ENCODE measurements around the gene GRHL1.
"Not testable (repeated sequence)": the region's sequence is repeated elsewhere in the genome, so short reads cannot be mapped to it uniquely, and the experiment has no call there.

GRHL1 gene

DNA sequence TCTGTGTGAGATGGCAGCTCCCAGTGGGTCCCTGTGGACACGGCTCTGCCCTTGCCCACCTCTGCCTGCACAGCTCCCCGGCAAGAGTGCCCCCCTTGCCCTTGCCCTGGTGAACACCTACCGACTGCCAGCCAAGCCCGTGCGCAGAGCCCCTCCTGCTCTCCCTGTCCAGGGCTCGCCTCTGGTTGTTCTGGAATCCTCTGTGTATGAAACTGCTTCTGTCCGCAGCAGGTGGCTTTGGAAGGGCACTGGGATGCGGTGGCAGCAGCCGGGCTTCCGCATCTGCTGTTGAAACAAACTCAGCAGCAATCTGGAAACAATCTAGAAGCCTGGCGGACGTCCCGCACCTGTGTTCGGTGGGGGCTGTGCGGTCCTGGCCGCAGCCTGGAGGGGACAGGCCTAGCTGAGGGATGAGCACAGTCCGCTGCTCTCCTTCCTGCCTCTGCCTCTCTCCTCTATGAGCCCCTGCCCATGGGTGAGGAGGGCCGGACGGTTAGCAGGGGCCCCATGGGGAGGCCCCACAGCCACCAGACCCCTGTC, 57.8 kb downstream of the GRHL1 start:
- DNase-seq (ENCODE audit: low read depth in 3 of 3, low spot score in 1 of 3): no peak

DNA sequence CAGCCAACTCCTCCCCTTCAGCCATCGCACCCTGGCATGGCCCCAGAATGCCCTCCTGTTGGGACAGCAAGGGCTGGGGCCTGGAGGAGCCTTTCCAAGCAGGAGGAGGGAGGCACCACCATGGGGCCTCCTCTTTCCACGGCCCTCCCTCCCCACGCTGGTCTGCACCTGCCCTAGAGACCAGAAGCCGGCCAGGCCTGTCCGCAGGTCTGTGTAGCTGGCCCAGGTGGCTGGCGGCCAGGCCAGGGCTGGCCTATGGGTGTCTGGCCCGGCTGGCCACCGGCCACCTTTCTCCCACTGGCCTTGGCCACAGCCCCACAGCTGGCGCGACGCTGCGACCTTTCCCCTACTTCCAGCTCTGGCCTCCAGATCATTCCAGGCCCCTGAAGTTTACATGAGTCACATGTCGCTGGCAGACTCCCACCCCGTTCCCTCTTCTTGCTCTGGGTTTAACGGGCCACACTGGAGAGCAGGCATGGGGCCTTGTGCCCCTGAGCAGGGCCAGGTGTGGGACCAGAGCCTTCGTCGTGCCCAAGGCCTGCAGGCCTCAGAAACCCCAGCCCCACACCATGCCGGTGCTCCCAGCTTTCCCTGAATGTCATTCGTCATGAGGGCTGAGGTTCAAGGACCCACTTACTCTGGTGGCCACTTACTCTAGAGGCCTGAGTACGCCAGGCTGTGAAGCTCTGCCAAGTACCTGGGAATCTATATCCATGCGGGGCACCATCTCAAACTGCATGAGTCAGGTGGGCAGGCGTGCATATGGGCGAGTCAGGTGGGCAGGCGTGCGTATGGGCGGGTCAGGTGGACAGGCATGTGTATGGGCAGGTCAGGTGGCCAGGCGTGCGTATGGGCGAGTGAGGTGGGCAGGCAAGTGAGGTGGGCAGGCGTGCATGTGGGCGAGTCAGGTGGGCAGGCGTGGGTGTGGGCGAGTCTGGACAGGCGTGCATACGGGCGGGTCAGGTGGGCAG, 58.6 kb downstream of the GRHL1 start:
- no peak for DNase-seq (ENCODE audit: low read depth in 3 of 3, low spot score in 1 of 3)

DNA sequence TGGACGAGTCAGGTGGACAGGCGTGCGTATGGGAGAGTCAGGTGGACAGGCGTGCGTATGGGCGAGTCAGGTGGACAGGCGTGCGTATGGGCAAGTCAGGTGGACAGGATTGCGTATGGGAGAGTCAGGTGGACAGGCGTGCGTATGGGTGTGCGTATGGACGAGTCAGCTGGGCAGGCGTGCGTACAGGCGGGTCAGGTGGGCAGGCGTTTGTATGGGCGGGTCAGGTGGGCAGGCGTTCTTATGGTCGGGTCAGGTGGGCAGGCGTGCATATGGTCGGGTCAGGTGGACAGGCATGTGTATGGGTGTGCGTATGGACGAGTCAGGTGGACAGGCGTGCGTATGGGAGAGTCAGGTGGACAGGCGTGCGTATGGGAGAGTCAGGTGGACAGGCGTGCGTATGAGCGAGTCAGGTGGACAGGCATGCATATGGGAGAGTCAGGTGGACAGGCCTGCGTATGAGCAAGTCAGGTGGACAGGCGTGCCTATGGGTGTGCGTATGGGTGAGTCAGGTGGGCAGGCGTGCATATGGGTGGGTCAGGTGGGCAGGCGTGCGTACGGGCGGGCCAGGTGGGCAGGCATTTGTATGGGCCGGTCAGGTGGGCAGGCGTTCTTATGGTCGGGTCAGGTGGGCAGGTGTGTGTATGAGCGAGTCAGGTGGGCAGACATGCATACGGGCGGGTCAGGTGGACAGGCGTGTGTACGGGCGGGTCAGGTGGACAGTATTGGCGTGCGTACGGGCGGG, 59.5 kb downstream of the GRHL1 start:
- DNase-seq (ENCODE audit: low read depth in 3 of 3, low spot score in 1 of 3): not testable (repeated sequence)

DNA sequence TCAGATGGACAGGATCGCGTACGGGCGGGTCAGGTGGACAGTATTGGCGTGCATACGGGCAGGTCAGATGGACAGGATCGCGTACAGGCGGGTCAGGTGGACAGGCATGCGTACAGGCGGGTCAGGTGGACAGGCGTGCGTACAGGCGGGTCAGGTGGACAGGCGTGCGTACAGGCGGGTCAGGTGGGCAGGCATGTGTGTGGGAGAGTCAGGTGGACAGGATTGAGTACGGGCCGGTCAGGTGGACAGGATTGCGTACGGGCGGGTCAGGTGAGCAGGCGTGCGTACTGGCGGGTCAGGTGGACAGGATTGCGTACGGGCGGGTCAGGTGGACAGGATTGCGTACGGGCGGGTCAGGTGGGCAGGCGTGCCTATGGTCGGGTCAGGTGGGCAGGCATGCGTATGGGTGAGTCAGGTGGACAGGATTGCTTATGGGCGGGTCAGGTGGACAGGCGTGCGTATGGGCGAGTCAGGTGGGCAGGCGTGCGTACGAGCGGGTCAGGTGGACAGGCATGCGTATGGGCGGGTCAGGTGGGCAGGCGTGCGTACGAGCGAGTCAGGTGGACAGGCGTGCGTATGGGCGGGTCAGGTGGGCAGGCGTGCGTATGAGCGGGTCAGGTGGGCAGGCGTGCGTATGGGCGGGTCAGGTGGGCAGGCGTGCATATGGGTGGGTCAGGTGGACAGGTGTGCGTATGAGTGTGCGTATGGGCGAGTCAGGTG, 60.3 kb downstream of the GRHL1 start:
- DNase-seq (ENCODE audit: low read depth in 3 of 3, low spot score in 1 of 3): not testable (repeated sequence)

DNA sequence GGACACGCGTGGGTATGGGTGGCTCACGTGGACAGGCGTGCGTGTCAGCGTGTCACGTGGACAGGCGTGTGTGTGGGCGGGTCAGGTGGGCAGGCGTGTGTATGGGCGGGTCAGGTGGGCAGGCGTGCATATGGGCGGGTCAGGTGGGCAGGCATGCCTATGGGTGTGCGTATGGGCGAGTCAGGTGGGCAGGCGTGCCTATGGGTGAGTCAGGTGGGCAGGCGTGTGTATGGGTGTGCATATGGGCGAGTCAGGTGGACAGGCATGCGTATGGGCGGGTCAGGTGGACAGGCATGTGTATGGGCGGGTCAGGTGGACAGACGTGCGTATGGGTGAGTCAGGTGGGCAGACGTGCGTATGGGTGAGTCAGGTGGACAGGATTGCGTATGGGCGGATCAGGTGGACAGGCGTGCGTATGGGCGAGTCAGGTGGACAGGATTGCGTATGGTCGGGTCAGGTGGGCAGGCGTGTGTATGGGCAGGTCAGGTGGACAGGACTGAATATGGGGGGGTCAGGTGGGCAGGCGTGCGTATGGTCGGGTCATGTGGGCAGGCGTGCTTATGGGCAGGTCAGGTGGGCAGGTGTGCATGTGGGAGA, 61.0 kb downstream of the GRHL1 start:
- DNase-seq (ENCODE audit: low read depth in 3 of 3, low spot score in 1 of 3): not testable (repeated sequence)

DNA sequence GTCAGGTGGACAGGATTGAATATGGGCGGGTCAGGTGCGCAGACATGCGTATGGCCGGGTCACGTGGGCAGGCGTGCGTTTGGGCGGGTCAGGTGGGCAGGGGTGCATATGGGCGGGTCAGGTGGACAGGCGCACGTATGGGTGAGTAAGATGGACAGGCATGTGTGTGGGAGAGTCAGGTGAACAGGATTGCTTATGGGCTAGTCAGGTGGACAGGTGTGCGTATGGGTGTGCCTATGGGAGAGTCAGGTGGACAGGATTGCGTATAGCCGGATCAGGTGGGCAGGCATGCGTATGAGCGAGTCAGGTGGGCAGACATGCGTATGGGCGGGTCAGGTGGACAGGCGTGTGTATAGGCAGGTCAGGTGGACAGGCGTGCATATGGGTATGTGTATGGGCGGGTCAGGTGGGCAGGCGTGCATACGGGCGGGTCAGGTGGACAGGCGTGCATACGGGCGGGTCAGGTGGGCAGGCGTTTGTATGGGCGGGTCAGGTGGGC, 61.5 kb downstream of the GRHL1 start:
- DNase-seq (ENCODE audit: low read depth in 3 of 3, low spot score in 1 of 3): no peak

DNA sequence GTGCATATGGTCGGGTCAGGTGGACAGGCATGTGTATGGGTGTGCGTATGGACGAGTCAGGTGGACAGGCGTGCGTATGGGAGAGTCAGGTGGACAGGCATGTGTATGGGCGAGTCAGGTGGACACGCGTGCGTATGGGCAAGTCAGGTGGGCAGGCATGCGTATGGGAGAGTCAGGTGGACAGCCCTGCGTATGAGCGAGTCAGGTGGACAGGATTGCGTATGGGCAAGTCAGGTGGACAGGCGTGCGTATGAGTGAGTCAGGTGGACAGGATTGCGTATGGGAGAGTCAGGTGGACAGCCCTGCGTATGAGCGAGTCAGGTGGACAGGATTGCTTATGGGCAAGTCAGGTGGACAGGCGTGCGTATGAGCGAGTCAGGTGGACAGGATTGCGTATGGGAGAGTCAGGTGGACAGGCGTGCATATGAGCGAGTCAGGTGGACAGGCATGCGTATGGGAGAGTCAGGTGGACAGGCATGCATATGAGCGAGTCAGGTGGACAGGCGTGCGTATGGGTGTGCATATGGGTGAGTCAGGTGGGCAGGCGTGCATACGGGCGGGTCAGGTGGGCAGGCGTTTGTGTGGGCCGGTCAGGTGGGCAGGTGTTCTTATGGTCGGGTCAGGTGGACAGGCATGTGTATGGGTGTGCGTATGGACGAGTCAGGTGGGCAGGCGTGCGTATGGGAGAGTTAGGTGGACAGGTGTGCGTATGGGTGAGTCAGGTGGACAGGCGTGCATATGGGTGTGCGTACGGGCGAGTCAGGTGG, 62.3 kb downstream of the GRHL1 start:
- DNase-seq (ENCODE audit: low read depth in 3 of 3, low spot score in 1 of 3): not testable (repeated sequence)

DNA sequence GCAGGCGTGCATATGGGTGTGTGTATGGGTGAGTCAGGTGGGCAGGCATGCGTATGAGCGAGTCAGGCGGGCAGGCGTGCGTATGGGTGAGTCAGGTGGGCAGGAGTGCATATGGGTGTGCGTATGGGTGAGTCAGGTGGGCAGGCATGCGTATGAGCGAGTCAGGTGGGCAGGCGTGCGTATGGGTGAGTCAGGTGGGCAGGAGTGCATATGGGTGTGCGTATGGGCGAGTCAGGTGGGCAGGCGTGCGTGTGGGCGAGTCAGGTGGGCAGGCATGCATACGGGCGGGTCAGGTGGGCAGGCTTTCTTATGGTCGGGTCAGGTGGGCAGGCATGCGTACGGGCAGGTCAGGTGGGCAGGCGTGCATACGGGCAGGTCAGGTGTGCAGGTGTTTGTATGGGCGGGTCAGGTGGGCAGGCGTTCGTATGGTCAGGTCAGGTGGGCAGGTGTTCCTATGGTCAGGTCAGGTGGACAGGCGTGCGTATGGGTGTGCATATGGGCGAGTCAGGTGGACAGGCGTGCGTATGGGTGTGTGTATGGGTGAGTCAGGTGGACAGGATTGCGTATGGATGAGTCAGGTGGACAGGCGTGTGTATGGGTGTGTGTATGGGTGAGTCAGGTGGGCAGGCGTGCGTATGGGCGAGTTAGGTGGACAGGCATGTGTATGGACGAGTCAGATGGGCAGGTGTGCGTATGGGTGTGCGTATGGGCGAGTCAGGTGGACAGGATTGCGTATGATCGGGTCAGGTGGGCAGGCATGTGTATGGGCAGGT, 63.1 kb downstream of the GRHL1 start:
- DNase-seq (ENCODE audit: low read depth in 3 of 3, low spot score in 1 of 3): no peak

DNA sequence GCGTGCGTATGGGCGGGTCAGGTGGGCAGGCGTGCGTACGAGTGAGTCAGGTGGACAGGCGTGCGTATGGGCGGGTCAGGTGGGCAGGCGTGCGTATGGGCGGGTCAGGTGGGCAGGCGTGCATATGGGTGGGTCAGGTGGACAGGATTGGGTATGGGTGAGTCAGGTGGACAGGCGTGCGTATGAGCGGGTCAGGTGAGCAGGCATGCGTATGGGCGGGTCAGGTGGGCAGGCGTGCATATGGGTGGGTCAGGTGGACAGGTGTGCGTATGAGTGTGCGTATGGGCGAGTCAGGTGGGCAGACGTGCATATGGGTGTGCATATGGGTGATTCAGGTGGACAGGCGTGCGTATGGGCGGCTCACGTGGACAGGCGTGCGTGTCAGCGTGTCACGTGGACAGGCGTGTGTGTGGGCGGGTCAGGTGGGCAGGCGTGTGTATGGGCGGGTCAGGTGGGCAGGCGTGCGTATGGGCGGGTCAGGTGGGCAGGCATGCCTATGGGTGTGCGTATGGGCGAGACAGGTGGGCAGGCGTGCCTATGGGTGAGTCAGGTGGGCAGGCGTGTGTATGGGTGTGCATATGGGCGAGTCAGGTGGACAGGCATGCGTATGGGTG, 64.0 kb downstream of the GRHL1 start:
- not testable (repeated sequence) for DNase-seq (ENCODE audit: low read depth in 3 of 3, low spot score in 1 of 3)

DNA sequence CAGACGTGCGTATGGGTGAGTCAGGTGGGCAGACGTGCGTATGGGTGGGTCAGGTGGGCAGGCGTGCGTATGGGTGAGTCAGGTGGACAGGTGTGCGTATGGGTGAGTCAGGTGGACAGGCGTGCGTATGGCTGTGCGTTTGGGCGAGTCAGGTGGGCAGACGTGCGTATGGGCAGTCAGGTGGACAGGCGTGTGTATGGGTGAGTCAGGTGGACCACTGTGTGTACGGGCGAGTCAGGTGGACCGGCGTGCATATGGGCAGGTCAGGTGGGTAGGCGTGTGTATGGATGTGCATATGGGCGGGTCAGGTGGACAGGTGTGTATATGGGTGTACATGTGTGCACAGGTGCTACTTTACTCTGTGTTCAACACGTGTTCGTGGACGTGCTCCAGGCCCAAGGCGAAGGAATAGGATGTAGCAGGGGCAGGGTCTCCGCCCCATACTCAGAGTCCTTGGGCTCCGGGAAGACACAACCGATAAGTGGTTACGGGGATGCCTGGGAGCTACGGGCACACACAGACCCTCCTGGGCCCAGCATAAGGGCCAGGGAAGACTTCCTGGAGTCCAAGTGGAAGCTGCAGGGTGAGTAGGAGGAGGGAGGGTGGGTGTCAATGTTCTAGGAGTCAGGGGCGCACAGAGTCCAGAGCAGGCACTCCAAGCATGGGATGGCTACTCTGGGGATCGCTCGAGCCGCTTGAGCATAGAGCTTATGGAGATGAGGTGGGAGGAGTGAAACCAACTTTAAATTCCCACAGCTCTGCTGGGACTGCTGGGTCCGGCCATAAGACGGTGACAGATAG, 64.7 kb downstream of the GRHL1 start:
- DNase-seq (ENCODE audit: low read depth in 3 of 3, low spot score in 1 of 3): no peak

DNA sequence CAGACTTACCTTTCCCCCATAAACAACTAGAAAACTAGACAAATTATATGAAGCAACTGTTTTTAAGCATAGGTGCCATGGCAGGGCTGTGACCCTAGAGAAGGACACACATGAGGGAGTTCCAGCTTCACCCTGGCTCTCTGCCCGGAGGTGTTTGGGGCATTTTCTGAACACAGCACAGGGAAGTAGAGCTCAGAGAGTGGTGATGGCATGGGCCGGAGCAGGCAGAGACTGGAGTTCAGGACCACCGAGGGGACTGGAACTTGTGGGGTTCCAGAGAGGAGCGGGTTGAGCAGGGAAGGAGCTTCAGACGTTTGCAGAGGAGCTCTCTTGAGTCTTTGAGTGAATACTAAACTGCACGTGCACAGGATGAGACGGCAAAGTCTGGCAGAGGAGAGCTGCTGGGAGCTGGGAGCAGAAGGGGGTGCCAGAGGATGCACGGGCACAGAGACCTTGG, 65.3 kb downstream of the GRHL1 start:
- no peak for DNase-seq (ENCODE audit: low read depth in 3 of 3, low spot score in 1 of 3)

DNA sequence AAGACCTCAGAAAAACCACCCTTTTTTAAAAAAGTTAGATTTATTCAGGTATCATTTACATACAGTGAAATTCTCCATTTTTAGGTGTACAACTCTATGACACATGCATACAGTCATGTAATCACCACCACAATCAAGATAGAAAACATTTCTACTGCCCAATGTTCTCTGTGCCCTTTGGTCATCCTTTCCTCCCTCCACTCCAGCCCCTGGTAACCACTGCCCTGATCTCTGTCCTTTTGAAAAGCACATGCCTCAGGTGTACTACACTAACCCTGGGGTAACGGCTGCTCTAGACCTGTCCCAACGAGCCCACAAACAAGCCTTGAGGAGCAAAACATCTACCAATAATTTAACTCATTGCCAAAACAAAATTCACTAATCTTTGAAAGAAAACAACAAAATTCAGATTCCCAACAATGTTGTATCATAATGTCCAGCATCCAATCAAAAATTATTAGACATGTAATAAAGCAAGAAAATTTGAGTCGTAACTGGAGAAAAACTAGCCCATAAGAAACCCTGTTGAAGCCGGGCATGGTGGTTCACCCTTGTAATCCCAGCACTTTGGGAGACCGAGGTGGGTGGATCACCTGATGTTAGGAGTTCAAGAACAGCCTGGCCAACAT, 65.9 kb downstream of the GRHL1 start:
- DNase-seq (ENCODE audit: low read depth in 3 of 3, low spot score in 1 of 3): no peak

DNA sequence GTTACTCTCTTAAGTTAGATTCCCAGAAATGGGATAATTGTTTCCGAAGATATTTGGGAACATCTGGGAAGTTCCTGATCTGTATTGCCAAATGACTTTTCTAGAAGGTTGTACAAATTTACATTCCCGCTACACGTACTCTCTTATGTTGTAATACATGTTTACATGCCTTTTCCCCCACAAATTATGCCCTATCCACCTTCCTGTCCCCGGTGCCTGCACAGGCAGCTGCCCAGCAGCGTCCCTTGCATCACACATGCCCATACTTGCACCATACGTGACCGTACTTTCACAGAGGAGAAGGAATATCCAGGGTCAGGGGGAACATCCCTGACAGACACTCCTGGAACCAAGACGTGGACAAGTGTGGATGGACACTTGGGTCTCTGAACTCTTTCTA, 67.7 kb downstream of the GRHL1 start:
- DNase-seq (ENCODE audit: low read depth in 3 of 3, low spot score in 1 of 3): no peak

DNA sequence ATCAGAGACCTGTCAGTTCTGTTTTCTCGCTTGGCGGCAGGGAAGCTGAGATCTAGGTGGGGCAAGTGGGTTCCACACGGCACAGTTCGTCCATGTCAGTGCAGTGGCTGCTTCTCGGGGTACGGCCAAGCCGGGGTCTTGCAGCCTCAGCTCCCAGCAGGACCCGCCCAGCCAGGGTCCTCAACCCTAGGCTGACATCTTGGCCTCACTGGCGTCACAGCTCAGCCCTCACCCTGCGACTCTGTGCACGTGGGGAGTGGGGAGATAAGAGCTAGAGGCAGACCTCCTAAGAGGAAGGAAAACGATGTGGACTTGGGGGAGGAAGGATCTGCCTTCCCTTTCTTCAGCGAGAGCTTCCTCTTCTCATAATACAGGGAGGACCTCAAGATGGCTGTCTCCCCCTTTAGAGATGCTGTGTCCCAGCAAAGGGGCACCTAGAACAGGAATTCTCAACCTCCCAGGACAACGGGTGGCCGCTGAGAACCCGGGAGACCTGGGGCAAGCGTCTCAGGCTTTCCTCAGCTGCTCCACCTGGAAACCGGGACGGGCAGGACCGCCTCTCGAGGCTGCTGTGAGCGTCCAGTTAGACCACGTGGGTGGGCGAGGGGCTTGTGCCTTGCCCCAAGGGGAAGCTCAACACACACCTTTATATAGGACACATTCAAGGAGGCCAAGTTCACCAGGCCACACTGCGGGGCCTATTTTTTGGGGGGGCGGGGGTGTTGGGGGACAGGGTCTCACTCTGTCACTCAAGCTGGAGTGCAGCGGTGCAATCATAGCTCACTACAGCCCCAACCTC, 68.3 kb downstream of the GRHL1 start:
- DNase-seq (ENCODE audit: low read depth in 3 of 3, low spot score in 1 of 3): no peak

DNA sequence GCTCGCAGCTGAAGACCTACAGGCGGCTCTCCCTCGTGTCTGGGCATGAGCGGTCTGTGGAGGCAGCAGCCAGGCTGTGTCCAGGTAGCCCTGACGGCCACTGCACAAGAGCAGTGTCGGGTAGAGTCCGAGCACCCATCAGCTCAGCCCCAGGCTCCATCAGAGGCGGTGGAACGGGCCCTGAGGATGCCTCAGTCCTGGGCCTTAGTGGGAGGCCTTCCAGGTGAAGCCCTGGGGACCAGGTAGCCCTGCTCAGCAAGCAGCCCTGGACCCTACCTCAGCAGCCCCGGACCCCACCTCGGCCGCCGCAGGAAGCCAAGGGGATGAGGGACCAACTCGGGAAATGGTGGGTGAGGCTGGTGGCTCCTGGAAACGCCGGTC, 70.5 kb downstream of the GRHL1 start:
- no peak for DNase-seq (ENCODE audit: low read depth in 3 of 3, low spot score in 1 of 3)

DNA sequence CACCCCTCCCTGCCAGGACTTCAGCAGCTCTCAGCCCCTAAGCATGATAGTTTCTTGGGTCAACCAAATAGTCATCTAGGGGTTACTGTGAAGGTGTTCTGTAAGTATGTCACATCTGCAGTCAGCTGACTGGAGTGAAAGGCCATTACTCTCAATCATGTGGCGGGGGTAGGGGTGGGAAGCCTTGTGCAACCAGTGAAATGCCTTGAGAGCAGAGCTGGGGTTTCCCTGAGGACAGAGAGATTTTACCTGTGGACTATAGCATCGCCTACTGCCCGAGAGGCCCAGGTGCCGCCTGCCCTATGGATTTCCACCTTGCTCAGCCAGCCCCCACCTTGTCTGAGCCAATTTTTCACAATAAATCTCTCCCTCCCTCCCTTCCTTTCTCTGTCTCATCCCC, 71.0 kb downstream of the GRHL1 start:
- DNase-seq (ENCODE audit: low read depth in 3 of 3, low spot score in 1 of 3): no peak

Measured in stimulated activated CD4-positive, alpha-beta T cell treated with anti-CD3 and anti-CD28 coated beads, TNF-alpha, amount 100 ng/mL, for 1 hour (primary cell).